CD14-positive monocyte (primary cell): ENCODE measurements around the gene STOML3. TPM values are rescaled to one million over a fixed set of nuclear protein-coding genes. Genes with fewer than 3 reads are reported as not detected.
A peak's percentile ranks its signal among the peaks of the same experiment; 100 is the strongest.

Source experiments
- DNase-seq, 3 donors: peaks; one replicate each; pipeline ENCODE4 v3.0.0-alpha.2; 2011 to 2022
- H2AFZ ChIP-seq: 2 replicates; pipeline ENCODE4 v1.6.0; 2012; ENCODE audit warnings: mild to moderate bottlenecking, low read depth, low read length, inconsistent platforms; ENCODE audit not compliant: insufficient read depth, poor library complexity, severe bottlenecking
- H3K27ac ChIP-seq, 2 donors: 1 replicate in 1 of 2; 2 replicates in 1 of 2; pipeline ENCODE4 v1.5.1; 2012 to 2013; ENCODE audit warnings: low read length in 2 of 2, control low read depth in 1 of 2, inconsistent platforms in 1 of 2, low read depth in 1 of 2, mild to moderate bottlenecking in 1 of 2
- H3K27me3 ChIP-seq, 2 donors: one replicate each; pipeline versions ENCODE4 v1.6.0 to v1.6.1; 2011 to 2013; ENCODE audit warnings: low read length in 2 of 2; ENCODE audit not compliant: control insufficient read depth in 2 of 2, insufficient read depth in 2 of 2
- H3K36me3 ChIP-seq, 2 donors: replicated peaks in 1 of 2; 1 replicate in 1 of 2; 2 replicates in 1 of 2; pipeline versions ENCODE4 v1.5.1 to v1.6.1; 2012 to 2013; ENCODE audit warnings: low read length in 2 of 2, control low read depth in 1 of 2, inconsistent platforms in 1 of 2, mild to moderate bottlenecking in 1 of 2; ENCODE audit not compliant: insufficient read depth in 2 of 2, control insufficient read depth in 1 of 2
- H3K4me1 ChIP-seq, 2 donors: 1 replicate in 1 of 2; 2 replicates in 1 of 2; pipeline versions ENCODE4 v1.5.1 to v1.6.1; 2012 to 2013; ENCODE audit warnings: low read length in 2 of 2, control low read depth in 1 of 2, inconsistent platforms in 1 of 2, mild to moderate bottlenecking in 1 of 2, moderate library complexity in 1 of 2; ENCODE audit not compliant: insufficient read depth in 2 of 2, control insufficient read depth in 1 of 2
- H3K4me2 ChIP-seq: replicated peaks from 2 replicates; pipeline ENCODE3; 2012; ENCODE audit warnings: low read length, moderate library complexity, mild to moderate bottlenecking; ENCODE audit not compliant: poor library complexity, severe bottlenecking; ENCODE audit errors: extremely low read depth
- H3K4me3 ChIP-seq, 3 experiments: fragments of 200-600 bp in 1 of 3; sonication (generic) in 1 of 3; replicated peaks in 1 of 3; 1 replicate in 2 of 3; 2 replicates in 1 of 3; pipeline ENCODE4 v1.5.1; 2011 to 2013; ENCODE audit warnings: low read length in 3 of 3, mild to moderate bottlenecking in 3 of 3, control low read depth in 2 of 3, low read depth in 2 of 3, inconsistent platforms in 1 of 3, moderate library complexity in 1 of 3
- H3K79me2 ChIP-seq: 2 replicates; pipeline ENCODE4 v1.6.0; 2012; ENCODE audit warnings: mild to moderate bottlenecking, control low read depth, inconsistent platforms, low read length, moderate library complexity; ENCODE audit not compliant: insufficient read depth
- H3K9ac ChIP-seq: 2 replicates; pipeline ENCODE4 v1.6.0; 2017; ENCODE audit warnings: low read length, mild to moderate bottlenecking; ENCODE audit not compliant: insufficient read depth, poor library complexity, severe bottlenecking
- H3K9me3 ChIP-seq, 2 donors: replicated peaks in 1 of 2; 1 replicate in 1 of 2; 2 replicates in 1 of 2; pipeline versions ENCODE4 v1.5.1 to v1.6.1; 2012 to 2013; ENCODE audit warnings: low read length in 2 of 2, control low read depth in 1 of 2; ENCODE audit not compliant: control insufficient read depth in 1 of 2, insufficient read depth in 1 of 2
- H4K20me1 ChIP-seq: 2 replicates; pipeline ENCODE4 v1.6.0; 2012; ENCODE audit warnings: mild to moderate bottlenecking, low read length, control low read depth, moderate library complexity; ENCODE audit not compliant: insufficient read depth
- H3K27ac Mint-ChIP-seq, 7 donors: one replicate each; pipeline ENCODE4 v1.8.0; 2020; ENCODE audit warnings: mild to moderate bottlenecking in 7 of 7, mixed read lengths in 7 of 7, moderate library complexity in 6 of 7, inconsistent platforms in 2 of 7
- H3K27me3 Mint-ChIP-seq, 3 donors: one replicate each; pipeline ENCODE4 v1.8.0; 2021 to 2022; ENCODE audit warnings: low read depth in 3 of 3, mild to moderate bottlenecking in 3 of 3, mixed read lengths in 3 of 3, moderate library complexity in 3 of 3, inconsistent platforms in 1 of 3
- H3K36me3 Mint-ChIP-seq, 2 donors: one replicate each; pipeline ENCODE4 v1.8.0; 2020; ENCODE audit warnings: mixed read lengths in 2 of 2, inconsistent platforms in 1 of 2, mild to moderate bottlenecking in 1 of 2
- H3K4me1 Mint-ChIP-seq: one replicate; pipeline ENCODE4 v1.8.0; 2020; ENCODE audit warnings: mild to moderate bottlenecking, mixed read lengths
- H3K4me3 Mint-ChIP-seq, 2 donors: one replicate each; pipeline ENCODE4 v1.8.0; 2020; ENCODE audit warnings: mild to moderate bottlenecking in 2 of 2, mixed read lengths in 2 of 2, moderate library complexity in 1 of 2
- H3K9me3 Mint-ChIP-seq, 7 donors: one replicate each; pipeline ENCODE4 v1.8.0; 2020 to 2022; ENCODE audit warnings: mixed read lengths in 7 of 7, mild to moderate bottlenecking in 6 of 7, moderate library complexity in 6 of 7, inconsistent platforms in 2 of 7
- WGBS: methylation state at CpG from one replicate; pipeline ENCODE4 v1.1.5; 2013; ENCODE audit warnings: missing lambda C conversion rate; ENCODE audit not compliant: insufficient coverage; 5-methylcytosine and 5-hydroxymethylcytosine counted together
- intact Hi-C, 2 donors: fragments of 100-400 bp; cut with micrococcal nuclease; formaldehyde crosslinking; loops; one replicate each; pipeline versions ENCODE4 v1.15.0 to v1.15.1; 2023
- polyA plus RNA-seq, 3 donors: library from polyadenylated mRNA; depleted of rRNA in 1 of 3; unstranded in 2 of 3; stranded (reverse) in 1 of 3; fragments of 300-500 nt in 2 of 3; fragments of >200 nt in 1 of 3; fragmentation: Illumina TruSeq in 2 of 3; gene quantifications; 1 replicate in 2 of 3; 2 replicates in 1 of 3; pipeline ENCODE4 v1.2.3, GENCODE V29; 2012 to 2021
- TF ChIP-seq, protein P1 (sequence below): fragments of 200-600 bp; IDR thresholded peaks from one replicate; pipeline ENCODE4 v1.8.0; 2022; ENCODE audit warnings: antibody characterized with exemption, mild to moderate bottlenecking

STOML3 gene
- polyA plus RNA-seq, 3 donors: not detected

DNA sequence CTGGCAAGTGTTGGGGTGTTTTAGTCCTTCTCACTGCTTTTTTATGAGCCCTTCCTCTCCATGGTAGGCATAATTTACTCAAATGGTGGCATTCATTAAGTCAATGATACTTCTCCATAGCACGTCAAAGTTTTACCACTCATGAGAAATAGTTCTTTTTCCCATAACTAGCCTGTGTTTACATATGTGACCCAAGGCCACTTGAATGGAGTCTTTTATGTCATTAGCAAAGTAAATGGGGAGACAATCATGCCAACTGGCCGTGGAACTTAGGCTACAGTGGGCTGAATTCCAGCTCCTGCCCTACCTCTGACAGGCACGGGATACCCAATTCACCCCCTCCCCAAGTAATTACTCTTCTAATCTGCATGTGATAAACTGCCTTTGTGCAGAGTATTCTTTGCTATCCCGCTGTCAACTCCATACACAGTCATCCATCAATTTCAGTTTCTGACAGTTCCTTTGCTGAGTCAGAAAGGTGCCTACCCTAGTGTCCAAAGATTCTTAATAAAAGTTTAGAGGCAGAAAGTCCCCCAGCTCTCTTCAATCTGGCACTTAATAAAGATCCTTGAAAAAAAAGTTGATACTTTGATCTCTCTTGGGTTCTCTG, 30.3 kb upstream of the STOML3 start:
- DNase-seq: no peak
- H2AFZ ChIP-seq: no peak overlapping the region
- H3K4me2 ChIP-seq: no peak overlapping the region
- no peaks in the 10 kb centered on the region for H4K20me1 ChIP-seq
- no peaks in the 10 kb centered on the region for H3K4me1 Mint-ChIP-seq
- H3K79me2 ChIP-seq: no peaks in the 10 kb centered on the region
- H3K9me3 ChIP-seq: no peaks in the 10 kb centered on the region
- H3K36me3 Mint-ChIP-seq: peaks cover 74 to 90% of the 10 kb centered on the region in 2 donors
- intact Hi-C loops: no loop called here
- no peaks in the 10 kb centered on the region for H3K27me3 ChIP-seq
- 92% methylated on average over 2 of the region's 4 CpGs for WGBS
- H3K4me1 ChIP-seq: no peaks in the 10 kb centered on the region
- no peak overlapping the region for H3K4me3 Mint-ChIP-seq
- H3K9me3 Mint-ChIP-seq: no peaks in the 10 kb centered on the region
- peaks cover 78 to 96% of the 10 kb centered on the region in 2 donors for H3K36me3 ChIP-seq
- no peaks in the 10 kb centered on the region for H3K27me3 Mint-ChIP-seq
- no peak overlapping the region for H3K27ac ChIP-seq
- no peak overlapping the region for H3K4me3 ChIP-seq
- TF ChIP-seq, protein P1, sequence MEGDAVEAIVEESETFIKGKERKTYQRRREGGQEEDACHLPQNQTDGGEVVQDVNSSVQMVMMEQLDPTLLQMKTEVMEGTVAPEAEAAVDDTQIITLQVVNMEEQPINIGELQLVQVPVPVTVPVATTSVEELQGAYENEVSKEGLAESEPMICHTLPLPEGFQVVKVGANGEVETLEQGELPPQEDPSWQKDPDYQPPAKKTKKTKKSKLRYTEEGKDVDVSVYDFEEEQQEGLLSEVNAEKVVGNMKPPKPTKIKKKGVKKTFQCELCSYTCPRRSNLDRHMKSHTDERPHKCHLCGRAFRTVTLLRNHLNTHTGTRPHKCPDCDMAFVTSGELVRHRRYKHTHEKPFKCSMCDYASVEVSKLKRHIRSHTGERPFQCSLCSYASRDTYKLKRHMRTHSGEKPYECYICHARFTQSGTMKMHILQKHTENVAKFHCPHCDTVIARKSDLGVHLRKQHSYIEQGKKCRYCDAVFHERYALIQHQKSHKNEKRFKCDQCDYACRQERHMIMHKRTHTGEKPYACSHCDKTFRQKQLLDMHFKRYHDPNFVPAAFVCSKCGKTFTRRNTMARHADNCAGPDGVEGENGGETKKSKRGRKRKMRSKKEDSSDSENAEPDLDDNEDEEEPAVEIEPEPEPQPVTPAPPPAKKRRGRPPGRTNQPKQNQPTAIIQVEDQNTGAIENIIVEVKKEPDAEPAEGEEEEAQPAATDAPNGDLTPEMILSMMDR: no peak
- H3K9ac ChIP-seq: no peak overlapping the region
- peak overlapping the region in 1 of 7 donors; percentile 26 for H3K27ac Mint-ChIP-seq

- no peak for DNase-seq
Measured at GRCh38 chr13:39016787-39017186, 26.2 kb upstream of the STOML3 start.

More at GRCh38 chr13:39016787-39017186, 26.2 kb upstream of the STOML3 start:
- peaks cover 0 to 2% (median 0%) of the 10 kb centered on the region in 7 donors for H3K9me3 Mint-ChIP-seq
- Histone ChIP-seq H3K4me2 (no peak overlapping the region), H3K36me3 (peaks cover 81 to 96% of the 10 kb centered on the region in 2 donors), H2AFZ (no peak overlapping the region), H3K4me1 (no peaks in the 10 kb centered on the region), H3K79me2 (no peaks in the 10 kb centered on the region), H4K20me1 (no peaks in the 10 kb centered on the region), H3K4me3 (no peak overlapping the region), H3K27me3 (no peaks in the 10 kb centered on the region), H3K9ac (no peak overlapping the region), H3K27ac (no peak overlapping the region), H3K9me3 (no peaks in the 10 kb centered on the region)
- intact Hi-C loops: no loop called here
- no peaks in the 10 kb centered on the region for H3K27me3 Mint-ChIP-seq
- H3K27ac Mint-ChIP-seq: no peak overlapping the region
- H3K36me3 Mint-ChIP-seq: peaks cover 77 to 85% of the 10 kb centered on the region in 2 donors
- TF ChIP-seq, protein P1: peak; percentile 27
- no peaks in the 10 kb centered on the region for H3K4me1 Mint-ChIP-seq
- H3K4me3 Mint-ChIP-seq: no peak overlapping the region
- 11% methylated on average over 2 of the region's 2 CpGs for WGBS
